H1 (cell line): ENCODE data around the gene ULK2. TPM values are rescaled to one million over a fixed set of nuclear protein-coding genes. Genes with fewer than 3 reads are reported as not detected.

Experiments
- CTCF ChIA-PET: fragments of 300-600 bp; sonication (Branson Sonifier 250); formaldehyde crosslinking; loops from one replicate; lab custom pipeline; 2021; ENCODE audit not compliant: partially characterized antibody; lab: Charles Lee
- POLR2A ChIA-PET: fragments of 300-600 bp; sonication (Branson Sonifier 250); formaldehyde crosslinking; loops from one replicate; lab custom pipeline; 2021; ENCODE audit warnings: inconsistent platforms; ENCODE audit not compliant: partially characterized antibody; lab: Charles Lee
- DNase-seq, 2 experiments: peaks; one replicate each; pipeline versions ENCODE4 v3.0.0 to v3.0.0-alpha.2; 2010 to 2022; ENCODE audit warnings: low spot score in 2 of 2, low read depth in 1 of 2, mixed read lengths in 1 of 2
- FAIRE-seq: peaks from 2 replicates; lab custom pipeline; 2011; peaks lifted over from hg19 to GRCh38; lab: Jason Lieb, UNC
- H2AFZ ChIP-seq: 2 replicates; pipeline ENCODE4 v1.8.1; 2012; ENCODE audit warnings: low read length, inconsistent platforms
- H2AK5ac ChIP-seq: 2 replicates; pipeline ENCODE4 v1.6.1; 2013; ENCODE audit warnings: low read depth, low read length
- H2BK120ac ChIP-seq: replicated peaks from 2 replicates; pipeline ENCODE3; 2013; ENCODE audit warnings: low read depth, low read length, inconsistent platforms
- H2BK12ac ChIP-seq: 2 replicates; pipeline ENCODE4 v1.6.1; 2013; ENCODE audit warnings: low read depth, low read length
- H2BK15ac ChIP-seq: 2 replicates; pipeline ENCODE4 v1.6.1; 2013; ENCODE audit warnings: low read length
- H2BK20ac ChIP-seq: 2 replicates; pipeline ENCODE4 v1.6.1; 2013; ENCODE audit warnings: low read length
- H2BK5ac ChIP-seq: 2 replicates; pipeline ENCODE4 v1.6.1; 2013; ENCODE audit warnings: low read depth, low read length
- H3K14ac ChIP-seq: 2 replicates; pipeline ENCODE4 v1.6.1; 2013; ENCODE audit warnings: inconsistent platforms; ENCODE audit not compliant: insufficient read length
- H3K18ac ChIP-seq: 2 replicates; pipeline ENCODE4 v1.6.1; 2013; ENCODE audit warnings: low read length; ENCODE audit errors: extremely low read depth
- H3K23ac ChIP-seq: 2 replicates; pipeline ENCODE4 v1.6.1; 2013; ENCODE audit warnings: inconsistent platforms; ENCODE audit not compliant: insufficient read length
- H3K23me2 ChIP-seq: 2 replicates; pipeline ENCODE4 v1.6.1; 2013; ENCODE audit warnings: low read depth, low read length
- H3K27ac ChIP-seq: 2 replicates; pipeline ENCODE4 v1.6.1; 2011; ENCODE audit warnings: low read depth, low read length, inconsistent platforms
- H3K27me3 ChIP-seq, 4 experiments: replicated peaks in 1 of 4; 1 replicate in 1 of 4; 2 replicates in 3 of 4; pipeline versions ENCODE4 v1.6.1 to v1.8.1; 2011 to 2013; ENCODE audit warnings: low read length in 3 of 4, mild to moderate bottlenecking in 3 of 4, inconsistent platforms in 2 of 4, mixed read lengths in 2 of 4, moderate library complexity in 1 of 4; ENCODE audit not compliant: control insufficient read depth in 3 of 4, insufficient read depth in 3 of 4; ENCODE audit errors: extremely low read depth in 1 of 4
- H3K36me3 ChIP-seq, 4 experiments: 2 replicates each; pipeline versions ENCODE4 v1.6.1 to v1.8.1; 2011 to 2013; ENCODE audit warnings: mild to moderate bottlenecking in 4 of 4, low read length in 3 of 4, moderate library complexity in 2 of 4, control low read depth in 1 of 4, inconsistent platforms in 1 of 4; ENCODE audit not compliant: insufficient read depth in 4 of 4, control insufficient read depth in 2 of 4
- H3K4ac ChIP-seq: replicated peaks from 2 replicates; pipeline ENCODE3; 2013; ENCODE audit warnings: low read length, low read depth, mixed read lengths, inconsistent platforms; ENCODE audit not compliant: insufficient read length
- H3K4me1 ChIP-seq, 4 experiments: replicated peaks in 1 of 4; 1 replicate in 1 of 4; 2 replicates in 3 of 4; pipeline versions ENCODE4 v1.6.1 to v1.8.1; 2011 to 2013; ENCODE audit warnings: low read length in 3 of 4, inconsistent platforms in 2 of 4, mixed read lengths in 1 of 4; ENCODE audit not compliant: insufficient read depth in 4 of 4, control insufficient read depth in 3 of 4
- H3K4me2 ChIP-seq, 2 experiments: 2 replicates each; pipeline versions ENCODE4 v1.6.1 to v1.8.1; 2011 to 2013; ENCODE audit warnings: low read depth in 2 of 2, low read length in 2 of 2, control low read depth in 1 of 2, inconsistent platforms in 1 of 2, mild to moderate bottlenecking in 1 of 2; ENCODE audit not compliant: insufficient read depth in 1 of 2
- H3K4me3 ChIP-seq, 4 experiments: fragments of 200-600, 300-600 bp in 1 of 4; sonication (generic), shearing (Covaris generic), sonication (Bioruptor Twin) in 1 of 4; 2 replicates each; pipeline versions ENCODE4 v1.5.1 to v1.8.1; 2011 to 2016; ENCODE audit warnings: low read length in 4 of 4, low read depth in 3 of 4, control low read depth in 2 of 4, inconsistent platforms in 2 of 4, mild to moderate bottlenecking in 2 of 4, mixed read lengths in 1 of 4, moderate library complexity in 1 of 4; ENCODE audit not compliant: insufficient read depth in 2 of 4; ENCODE audit errors: extremely low read depth in 1 of 4
- H3K56ac ChIP-seq: replicated peaks from 2 replicates; pipeline ENCODE3; 2013; ENCODE audit warnings: low read depth, mild to moderate bottlenecking, mixed read lengths, low read length, inconsistent platforms; ENCODE audit not compliant: insufficient read length
- H3K79me1 ChIP-seq: 2 replicates; pipeline ENCODE4 v1.6.1; 2013; ENCODE audit warnings: low read depth, low read length, control low read depth
- H3K79me2 ChIP-seq, 2 experiments: 2 replicates each; pipeline versions ENCODE4 v1.6.1 to v1.8.1; 2012 to 2013; ENCODE audit warnings: low read length in 2 of 2, mild to moderate bottlenecking in 2 of 2, inconsistent platforms in 1 of 2; ENCODE audit not compliant: insufficient read depth in 2 of 2, control insufficient read depth in 1 of 2
- H3K9ac ChIP-seq, 4 experiments: replicated peaks in 1 of 4; 1 replicate in 1 of 4; 2 replicates in 3 of 4; pipeline versions ENCODE4 v1.6.1 to v1.8.1; 2011 to 2013; ENCODE audit warnings: low read depth in 3 of 4, low read length in 3 of 4, control low read depth in 2 of 4, mild to moderate bottlenecking in 2 of 4, moderate library complexity in 2 of 4, inconsistent platforms in 1 of 4; ENCODE audit errors: extremely low read depth in 1 of 4
- H3K9me3 ChIP-seq, 2 experiments: 2 replicates each; pipeline versions ENCODE4 v1.6.1 to v1.8.1; 2012 to 2013; ENCODE audit warnings: mild to moderate bottlenecking in 2 of 2, moderate library complexity in 2 of 2, control low read depth in 1 of 2, inconsistent platforms in 1 of 2, low read depth in 1 of 2, low read length in 1 of 2, mixed read lengths in 1 of 2; ENCODE audit not compliant: insufficient read depth in 2 of 2
- H4K20me1 ChIP-seq, 2 experiments: replicated peaks in 1 of 2; 2 replicates each; pipeline versions ENCODE3 to v1.8.1; 2011 to 2013; ENCODE audit warnings: inconsistent platforms in 2 of 2, low read length in 2 of 2, mild to moderate bottlenecking in 1 of 2; ENCODE audit not compliant: insufficient read depth in 2 of 2, control insufficient read depth in 1 of 2
- H4K5ac ChIP-seq: 2 replicates; pipeline ENCODE4 v1.6.1; 2013; ENCODE audit warnings: low read length, low read depth, mixed read lengths, inconsistent platforms; ENCODE audit not compliant: insufficient read length
- H4K8ac ChIP-seq: 2 replicates; pipeline ENCODE4 v1.8.0; 2013; ENCODE audit warnings: mild to moderate bottlenecking, moderate library complexity, low read length, inconsistent platforms; ENCODE audit not compliant: insufficient read depth; ENCODE audit errors: extremely low read depth
- H4K91ac ChIP-seq: replicated peaks from 2 replicates; pipeline ENCODE3; 2013; ENCODE audit warnings: low read length, mixed read lengths, inconsistent platforms; ENCODE audit not compliant: insufficient read length
- ASH2L ChIP-seq: fragments of 200-600, 300-600 bp; sonication (generic); IDR thresholded peaks from one replicate; pipeline ENCODE4 v1.7.1; 2017; ENCODE audit warnings: low read length
- ATF2 ChIP-seq: IDR thresholded peaks from 2 replicates; pipeline ENCODE4 v1.6.1; 2012; ENCODE audit warnings: low read length, inconsistent platforms
- JUND ChIP-seq: IDR thresholded peaks from 2 replicates; pipeline ENCODE4 v1.6.1; 2011; ENCODE audit warnings: mild to moderate bottlenecking, improper control_type of control experiment, low read length
- WGBS, 2 experiments: shearing (Covaris generic) in 1 of 2; methylation state at CpG; one replicate each; pipeline versions ENCODE4 v1.1.6 to v1.1.7; 2013 to 2015; ENCODE audit warnings: low lambda C conversion rate in 2 of 2, mixed read lengths in 2 of 2, inconsistent platforms in 1 of 2, low coverage in 1 of 2, missing lambda C conversion rate in 1 of 2; ENCODE audit not compliant: insufficient replicate concordance in 2 of 2, insufficient coverage in 1 of 2, insufficient read length in 1 of 2; ENCODE audit errors: extremely low coverage in 1 of 2, missing lambda C conversion rate in 1 of 2; 5-methylcytosine and 5-hydroxymethylcytosine counted together
- polyA plus RNA-seq, 7 experiments: library from polyadenylated mRNA; depleted of rRNA in 3 of 7; stranded (reverse) in 5 of 7; unstranded in 2 of 7; fragments of >200 nt in 5 of 7; fragments of 200-250 nt in 2 of 7; gene quantifications; 1 replicate in 5 of 7; 2 replicates in 1 of 7; 4 replicates in 1 of 7; pipeline versions ENCODE4 v1.2.1 to v1.2.3, GENCODE V29; 2011 to 2013; ENCODE audit warnings: missing spikeins in 2 of 7, mixed read lengths in 2 of 7
- total RNA-seq: library from RNA; stranded (reverse); fragmentation: NEBNext Ultra II Directional; extraction: Animal tissue kit (Norgen Biotek cat#: 25700); gene quantifications from 2 replicates; pipeline ENCODE4 v1.2.1, GENCODE V29; 2021
- TF ChIP-seq, protein P1 (sequence below): IDR thresholded peaks from 2 replicates; pipeline ENCODE4 v1.6.1; 2012; ENCODE audit warnings: inconsistent platforms

Gene ULK2
- total and polyA plus RNA-seq, 2 of the 8 experiments (the other 6 are each of a cell fraction or from before 2014, with no cell fraction given), result 5.3 to 9.8 TPM

DNA sequence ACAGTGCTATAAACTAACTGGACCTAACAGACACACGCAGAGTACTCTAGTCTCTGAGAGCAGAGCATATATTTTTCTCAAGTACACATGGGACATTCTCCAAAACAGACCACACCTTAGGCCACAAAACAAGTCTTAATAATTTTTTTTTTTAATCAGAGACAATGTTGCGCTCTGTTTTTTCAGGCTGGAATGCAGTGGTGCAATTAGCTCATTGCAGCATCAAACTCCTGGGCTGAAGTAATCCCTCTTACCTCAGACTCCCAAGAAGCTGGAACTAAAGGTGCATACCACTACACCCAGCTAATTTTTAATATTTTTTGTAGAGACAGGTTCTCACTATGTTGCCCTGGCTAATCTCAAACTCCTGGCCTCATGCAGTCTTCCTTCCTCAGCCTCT is 37.7 kb downstream of the ULK2 start:
- WGBS, 2 experiments, result 94% methylated on average over 2 of the region's 2 CpGs; no CpG with 5 or more reads in 1 of the 2 experiments
- H3K4me3 ChIP-seq, result no peak overlapping the region
- no peaks in the 10 kb centered on the region for H3K4me1 ChIP-seq
- no peak overlapping the region for H3K27ac ChIP-seq
- ChIA-PET POLR2A (no interaction called here), CTCF (no interaction called here)
- H3K14ac ChIP-seq, result no peak overlapping the region
- no peak overlapping the region for H3K18ac ChIP-seq
- no peak overlapping the region for H3K56ac ChIP-seq
- no peak overlapping the region for H4K5ac ChIP-seq
- no peak overlapping the region for H2BK12ac ChIP-seq
- H4K20me1 ChIP-seq, result no peaks in the 10 kb centered on the region
- H3K23me2 ChIP-seq, result no peaks in the 10 kb centered on the region
- no peak overlapping the region for H2BK15ac ChIP-seq
- no peak overlapping the region for H3K4me2 ChIP-seq
- no peaks in the 10 kb centered on the region for H3K27me3 ChIP-seq
- H2BK5ac ChIP-seq, result no peak overlapping the region
- H2AFZ ChIP-seq, result no peak overlapping the region
- H3K23ac ChIP-seq, result no peak overlapping the region
- no peak overlapping the region for H3K9ac ChIP-seq
- no peaks in the 10 kb centered on the region for H3K36me3 ChIP-seq
- H3K79me2 ChIP-seq, result no peaks in the 10 kb centered on the region
- DNase-seq (no peak), FAIRE-seq (no peak)
- no peaks in the 10 kb centered on the region for H3K79me1 ChIP-seq
- no peak overlapping the region for H2AK5ac ChIP-seq
- TF ChIP-seq ASH2L, result no peak
- TF ChIP-seq JUND, result no peak
- no peak for TF ChIP-seq ATF2
- TF ChIP-seq, protein P1, sequence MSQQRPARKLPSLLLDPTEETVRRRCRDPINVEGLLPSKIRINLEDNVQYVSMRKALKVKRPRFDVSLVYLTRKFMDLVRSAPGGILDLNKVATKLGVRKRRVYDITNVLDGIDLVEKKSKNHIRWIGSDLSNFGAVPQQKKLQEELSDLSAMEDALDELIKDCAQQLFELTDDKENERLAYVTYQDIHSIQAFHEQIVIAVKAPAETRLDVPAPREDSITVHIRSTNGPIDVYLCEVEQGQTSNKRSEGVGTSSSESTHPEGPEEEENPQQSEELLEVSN, result no peak
- H4K91ac ChIP-seq, result no peak overlapping the region
- no peak overlapping the region for H2BK20ac ChIP-seq
- no peak overlapping the region for H4K8ac ChIP-seq
- no peak overlapping the region for H3K4ac ChIP-seq
- H3K9me3 ChIP-seq, result no peaks in the 10 kb centered on the region
- H2BK120ac ChIP-seq, result no peak overlapping the region
